HG02759 (cell line): ENCODE data around the gene GNB1L.
"Not testable (repeated sequence)": the region's sequence is repeated elsewhere in the genome, so short reads cannot be mapped to it uniquely, and the experiment has no call there.

ENCODE experiments used
- ATAC-seq: cut with Tn5 transposase; IDR thresholded peaks from one replicate; pipeline ENCODE4 v1.9.1; 2021; ENCODE audit warnings: mild to moderate bottlenecking, moderate library complexity; ENCODE audit not compliant: unreplicated experiment

Gene GNB1L

DNA sequence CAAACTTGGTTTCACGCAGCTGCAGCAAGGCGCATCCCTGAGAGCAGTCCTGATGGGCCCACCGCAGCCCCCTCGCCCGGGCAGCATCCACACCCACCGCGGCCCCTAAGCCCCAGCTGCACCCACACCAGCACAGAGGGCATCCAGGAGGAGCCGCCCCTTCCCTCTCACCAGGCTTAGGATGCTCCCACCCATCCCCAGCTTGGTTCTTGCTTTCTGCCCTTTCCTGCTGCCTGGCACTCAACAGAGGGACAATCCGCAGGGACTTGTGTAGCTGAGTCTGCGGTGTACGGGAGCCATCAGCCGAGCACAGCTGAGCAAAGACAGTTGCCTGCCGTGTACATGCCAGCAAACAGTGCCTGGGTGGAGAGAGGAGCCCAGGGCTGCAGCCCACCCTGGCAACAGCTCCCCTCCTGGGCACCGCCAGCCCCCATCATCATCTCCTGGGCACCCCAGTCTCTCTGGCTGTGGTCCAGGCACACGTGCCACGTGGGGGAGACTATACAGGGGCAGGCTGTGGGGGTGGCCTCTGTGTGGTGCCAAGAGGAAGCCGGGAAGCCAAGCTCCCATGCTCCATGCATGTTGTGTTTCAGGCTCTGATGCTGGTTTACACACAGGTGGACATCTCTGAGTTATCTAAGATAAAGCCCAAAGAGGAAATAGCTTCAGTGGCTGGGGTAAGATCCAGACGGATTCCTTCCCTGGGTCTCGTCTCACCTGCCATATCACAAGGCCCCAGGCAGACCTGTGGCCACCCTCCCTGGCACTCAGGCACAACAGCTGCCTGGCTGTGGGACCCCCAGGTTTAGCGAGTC, 36.0 kb upstream of the GNB1L start:
- no peak for ATAC-seq

- no peak for ATAC-seq
Observed at GRCh38 chr22:19889951-19890350, 35.3 kb upstream of the GNB1L start.

- ATAC-seq, result no peak
Observed at GRCh38 chr22:19888131-19888746, 33.6 kb upstream of the GNB1L start.

GRCh38 chr22:19887256-19887985, 32.7 kb upstream of the GNB1L start:
- no peak for ATAC-seq

GRCh38 chr22:19886605-19887255, 32.1 kb upstream of the GNB1L start:
- no peak for ATAC-seq

GRCh38 chr22:19885841-19886592, 31.3 kb upstream of the GNB1L start:
- no peak for ATAC-seq

DNA sequence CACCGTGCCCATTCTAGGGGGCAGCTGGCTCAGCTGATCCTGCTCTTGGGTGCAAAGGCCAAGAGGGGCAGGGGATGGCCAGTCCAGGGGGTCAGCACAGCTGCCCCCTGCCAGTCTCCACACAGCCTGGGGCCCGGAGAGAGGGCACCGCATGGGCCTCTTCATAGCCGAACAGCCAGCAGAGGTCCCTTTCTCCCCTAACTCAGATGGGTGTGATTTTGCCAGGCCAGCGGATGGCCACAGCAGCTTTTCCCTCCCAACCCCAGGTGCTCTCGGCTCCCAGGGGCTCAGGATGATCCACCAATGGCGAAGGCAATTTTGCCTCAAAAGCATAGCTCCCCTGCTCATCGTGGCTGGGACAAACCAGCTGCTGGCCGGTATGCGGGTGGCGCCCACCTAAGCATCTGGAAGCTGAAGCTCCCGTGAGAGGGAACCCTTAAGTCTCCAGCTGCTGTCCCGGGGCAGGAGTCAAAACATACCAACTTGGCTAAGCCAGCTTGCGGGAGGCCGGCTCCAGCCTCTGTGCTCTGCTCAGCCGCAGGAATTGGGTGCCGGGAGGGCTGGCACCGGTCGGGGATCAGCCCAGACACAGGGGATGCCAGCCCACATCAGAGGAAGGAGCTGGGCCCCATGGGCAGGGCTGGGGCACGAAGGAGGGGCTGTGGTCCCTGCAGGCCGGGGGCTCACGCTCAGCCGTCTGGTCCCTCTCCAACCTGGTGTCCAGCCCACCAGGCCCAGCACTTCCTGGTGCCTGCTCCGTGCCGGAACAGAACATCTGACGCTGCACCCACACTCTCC, 30.5 kb upstream of the GNB1L start:
- no peak for ATAC-seq

DNA sequence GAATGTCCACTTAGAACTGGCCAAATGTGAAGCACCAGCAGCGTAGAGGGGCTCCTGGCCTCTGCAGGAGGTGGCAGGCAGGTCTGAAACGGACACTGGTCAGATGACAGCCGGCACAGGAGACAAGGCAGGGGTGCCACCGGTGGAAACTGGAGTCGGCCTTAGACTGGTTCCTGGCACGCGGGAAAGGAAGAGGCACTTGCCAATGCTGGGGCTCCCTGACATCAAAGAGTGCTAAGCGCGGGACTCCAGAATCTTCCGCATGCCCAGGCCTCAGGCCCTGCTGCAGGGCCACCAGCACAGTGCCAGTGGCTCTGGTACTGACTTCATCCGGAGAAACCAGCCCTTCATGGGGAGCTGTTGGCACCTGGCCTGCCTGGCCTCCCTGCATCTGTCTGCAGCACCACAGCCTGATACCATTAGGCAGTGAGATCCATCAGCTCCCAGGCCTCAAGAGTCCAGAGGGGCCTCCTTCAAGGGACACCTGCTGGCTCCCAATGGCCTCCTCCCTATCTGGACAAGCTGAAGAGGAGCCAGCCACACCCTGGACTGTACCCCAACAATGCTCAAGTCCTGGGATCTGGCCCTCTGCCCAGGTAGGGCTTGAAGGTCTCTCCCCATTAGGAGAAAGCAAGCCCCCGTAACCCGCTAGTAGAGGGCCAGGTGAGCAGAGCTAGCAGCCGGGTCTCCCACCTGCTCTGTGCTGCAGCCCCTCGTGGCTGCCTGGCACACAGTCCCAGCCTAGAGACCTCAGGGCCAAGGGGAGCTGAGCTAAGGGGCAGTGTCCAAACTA, 29.7 kb upstream of the GNB1L start:
- no peak for ATAC-seq

DNA sequence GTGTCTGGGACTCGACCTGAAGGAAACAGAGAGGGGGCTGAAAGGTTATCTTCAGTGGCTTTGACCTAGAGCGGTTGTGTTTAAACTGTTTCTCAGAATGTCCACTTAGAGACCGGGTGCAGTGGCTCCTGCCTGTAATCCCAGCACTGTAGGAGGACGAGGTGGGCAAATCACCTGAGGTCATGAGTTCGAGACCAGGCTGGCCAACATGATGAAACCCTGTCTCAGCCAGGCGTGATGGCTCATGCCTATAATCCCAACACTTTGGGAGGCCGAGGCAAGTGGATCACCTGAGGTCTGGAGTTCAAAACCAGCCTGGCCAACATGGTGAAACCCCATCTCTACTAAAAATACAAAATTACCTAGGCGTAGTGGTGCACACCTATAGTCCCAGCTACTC, 28.8 kb upstream of the GNB1L start:
- not testable (repeated sequence) for ATAC-seq

DNA sequence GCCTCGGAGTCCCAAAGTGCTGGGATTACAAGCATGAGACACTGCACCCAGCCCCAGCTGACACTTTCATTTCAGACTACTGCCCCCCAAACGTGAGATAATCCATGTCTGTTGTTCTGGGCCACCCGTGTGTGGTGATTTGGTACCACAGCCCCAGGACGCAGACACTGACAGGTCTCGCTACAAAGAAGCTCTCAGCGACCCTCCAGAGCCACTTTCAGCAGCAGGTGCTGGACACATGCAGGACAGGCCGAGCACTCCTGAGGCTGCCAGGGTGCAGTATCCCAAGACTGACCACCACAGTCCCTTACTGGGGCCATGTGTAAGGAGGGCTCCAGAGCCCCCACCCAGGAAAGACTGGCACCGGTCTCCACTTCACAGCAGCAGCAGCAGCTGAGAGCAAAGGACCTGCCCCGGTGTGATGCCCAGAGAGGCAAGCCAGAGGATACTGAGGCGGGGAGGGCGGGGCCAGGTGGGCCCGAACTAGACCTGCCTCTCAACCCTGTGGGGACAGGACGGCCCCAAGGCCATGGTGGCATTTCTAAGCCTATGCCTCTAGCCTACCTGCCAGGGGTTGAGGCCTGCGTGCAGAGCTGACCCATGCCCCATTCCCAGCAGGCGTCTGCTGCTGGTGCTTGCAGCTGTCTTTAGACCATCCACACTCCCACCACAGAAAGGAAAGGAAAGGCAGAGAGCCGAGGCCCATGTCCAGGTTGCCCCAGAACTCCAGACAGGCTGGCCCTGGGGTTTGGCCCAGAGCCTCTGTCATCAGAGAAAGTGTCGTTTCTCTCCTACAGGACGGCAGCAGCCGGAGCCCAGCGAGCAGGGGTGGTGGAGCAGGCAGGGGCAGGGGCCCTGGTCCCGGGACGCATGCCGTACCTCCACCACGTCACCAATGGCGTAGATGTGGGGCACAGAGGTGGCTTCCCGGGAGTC, 28.0 kb upstream of the GNB1L start:
- ATAC-seq, result no peak

GRCh38 chr22:19880786-19881569, 26.3 kb upstream of the GNB1L start:
- ATAC-seq, result no peak

- ATAC-seq, result no peak
Observed at GRCh38 chr22:19879992-19880785, 25.5 kb upstream of the GNB1L start.

DNA sequence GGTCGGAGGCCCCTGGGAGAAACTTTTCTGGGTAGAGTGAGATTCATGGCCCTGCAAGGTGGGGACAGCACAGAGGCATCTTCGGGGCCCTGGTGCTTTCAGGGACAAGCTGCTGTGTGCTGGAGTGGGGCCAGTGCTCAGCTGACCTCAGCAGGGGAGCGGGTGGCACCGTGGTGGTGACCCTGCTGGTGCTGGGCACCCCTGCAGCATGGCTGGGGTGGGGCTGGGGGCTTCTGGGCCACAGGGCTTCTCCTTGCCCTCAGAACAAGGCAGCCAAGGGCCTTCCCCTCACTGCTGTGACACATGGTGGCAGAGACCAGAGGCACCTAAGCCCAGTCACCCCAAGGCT, 24.9 kb upstream of the GNB1L start:
- ATAC-seq, result no peak

DNA sequence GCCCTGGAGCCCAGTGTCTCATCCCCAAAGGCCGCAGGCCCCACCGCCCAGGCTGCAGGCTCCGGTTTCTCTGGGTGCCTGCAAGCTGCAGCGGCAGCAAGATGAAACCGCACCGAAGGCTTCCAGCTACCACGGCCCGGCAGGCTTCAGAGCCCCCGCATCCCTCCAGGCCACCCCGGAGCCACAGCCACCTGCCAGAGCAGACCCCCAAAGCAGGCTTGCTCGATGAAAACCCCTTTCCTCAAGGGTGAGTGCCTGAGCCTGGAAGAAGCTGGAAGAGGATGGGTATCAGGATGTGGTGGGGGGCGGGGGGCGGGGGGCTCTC, 24.5 kb upstream of the GNB1L start:
- no peak for ATAC-seq

DNA sequence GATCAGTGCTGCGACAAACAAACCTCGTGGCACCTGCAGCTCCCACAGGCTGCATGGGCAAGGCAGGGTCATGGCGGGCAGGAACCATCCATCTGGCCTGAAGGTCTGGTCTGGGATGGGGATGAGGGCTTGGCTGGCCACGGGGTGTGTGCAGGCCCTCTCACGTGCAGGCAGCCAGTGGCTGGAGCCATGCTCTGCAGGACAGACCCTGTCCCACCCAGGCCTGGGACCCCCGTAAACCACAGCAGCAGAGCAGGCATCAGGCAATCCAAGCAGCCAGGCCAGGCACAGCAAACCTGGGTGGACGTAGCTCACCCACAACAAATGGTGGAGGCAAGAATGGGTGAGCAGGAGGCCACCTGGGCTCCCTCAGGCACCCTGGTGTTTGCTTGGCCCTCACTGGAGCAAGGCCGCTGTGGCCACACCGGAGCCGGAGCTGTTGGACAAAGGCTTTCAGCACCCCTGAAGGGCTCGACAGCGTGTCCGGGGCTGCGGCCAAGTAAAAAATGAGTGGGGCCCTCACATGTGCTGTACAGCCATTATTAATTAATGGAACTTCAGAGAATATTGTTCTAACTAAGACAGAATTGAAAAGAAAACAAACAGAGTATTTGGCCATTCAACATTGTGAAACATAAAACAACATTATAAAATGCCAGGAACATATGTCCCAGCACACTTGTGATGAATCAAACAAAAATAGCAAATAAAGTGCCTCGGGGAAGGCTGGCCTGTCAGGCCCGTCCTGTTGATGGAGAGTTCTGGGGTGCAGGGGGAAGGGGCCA, 24.0 kb upstream of the GNB1L start:
- ATAC-seq, result no peak
